GM12872 (cell line): Measurements from ENCODE around the gene NMNAT2.

Experiments used
- TF ChIP-seq, protein P1 (sequence below): IDR thresholded peaks from 3 replicates; pipeline ENCODE4 v1.5.1; 2011; ENCODE audit warnings: low read depth, mild to moderate bottlenecking, low read length, moderate library complexity; ENCODE audit not compliant: insufficient read depth

NMNAT2 gene

DNA sequence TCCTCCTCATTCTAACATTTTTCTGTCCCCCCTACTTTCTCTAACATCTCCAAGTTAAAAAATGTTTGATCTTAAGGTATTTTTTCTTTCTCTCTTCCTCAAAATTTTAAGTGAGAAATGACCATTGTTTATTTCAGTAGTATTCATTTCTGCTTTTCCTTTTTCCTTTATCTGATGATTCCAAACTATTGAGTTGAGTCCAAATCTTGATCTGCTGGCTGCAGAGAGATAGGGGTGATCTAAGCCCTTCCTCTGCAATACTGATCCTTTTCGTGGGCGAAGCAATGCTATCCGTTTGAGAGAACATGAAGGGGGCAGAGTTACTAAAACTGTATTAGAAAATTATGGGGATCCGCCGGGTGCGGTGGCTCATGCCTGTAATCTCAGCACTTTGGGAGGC lies 516 bp upstream of the NMNAT2 start:
- TF ChIP-seq, protein P1, sequence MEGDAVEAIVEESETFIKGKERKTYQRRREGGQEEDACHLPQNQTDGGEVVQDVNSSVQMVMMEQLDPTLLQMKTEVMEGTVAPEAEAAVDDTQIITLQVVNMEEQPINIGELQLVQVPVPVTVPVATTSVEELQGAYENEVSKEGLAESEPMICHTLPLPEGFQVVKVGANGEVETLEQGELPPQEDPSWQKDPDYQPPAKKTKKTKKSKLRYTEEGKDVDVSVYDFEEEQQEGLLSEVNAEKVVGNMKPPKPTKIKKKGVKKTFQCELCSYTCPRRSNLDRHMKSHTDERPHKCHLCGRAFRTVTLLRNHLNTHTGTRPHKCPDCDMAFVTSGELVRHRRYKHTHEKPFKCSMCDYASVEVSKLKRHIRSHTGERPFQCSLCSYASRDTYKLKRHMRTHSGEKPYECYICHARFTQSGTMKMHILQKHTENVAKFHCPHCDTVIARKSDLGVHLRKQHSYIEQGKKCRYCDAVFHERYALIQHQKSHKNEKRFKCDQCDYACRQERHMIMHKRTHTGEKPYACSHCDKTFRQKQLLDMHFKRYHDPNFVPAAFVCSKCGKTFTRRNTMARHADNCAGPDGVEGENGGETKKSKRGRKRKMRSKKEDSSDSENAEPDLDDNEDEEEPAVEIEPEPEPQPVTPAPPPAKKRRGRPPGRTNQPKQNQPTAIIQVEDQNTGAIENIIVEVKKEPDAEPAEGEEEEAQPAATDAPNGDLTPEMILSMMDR: no peak

DNA sequence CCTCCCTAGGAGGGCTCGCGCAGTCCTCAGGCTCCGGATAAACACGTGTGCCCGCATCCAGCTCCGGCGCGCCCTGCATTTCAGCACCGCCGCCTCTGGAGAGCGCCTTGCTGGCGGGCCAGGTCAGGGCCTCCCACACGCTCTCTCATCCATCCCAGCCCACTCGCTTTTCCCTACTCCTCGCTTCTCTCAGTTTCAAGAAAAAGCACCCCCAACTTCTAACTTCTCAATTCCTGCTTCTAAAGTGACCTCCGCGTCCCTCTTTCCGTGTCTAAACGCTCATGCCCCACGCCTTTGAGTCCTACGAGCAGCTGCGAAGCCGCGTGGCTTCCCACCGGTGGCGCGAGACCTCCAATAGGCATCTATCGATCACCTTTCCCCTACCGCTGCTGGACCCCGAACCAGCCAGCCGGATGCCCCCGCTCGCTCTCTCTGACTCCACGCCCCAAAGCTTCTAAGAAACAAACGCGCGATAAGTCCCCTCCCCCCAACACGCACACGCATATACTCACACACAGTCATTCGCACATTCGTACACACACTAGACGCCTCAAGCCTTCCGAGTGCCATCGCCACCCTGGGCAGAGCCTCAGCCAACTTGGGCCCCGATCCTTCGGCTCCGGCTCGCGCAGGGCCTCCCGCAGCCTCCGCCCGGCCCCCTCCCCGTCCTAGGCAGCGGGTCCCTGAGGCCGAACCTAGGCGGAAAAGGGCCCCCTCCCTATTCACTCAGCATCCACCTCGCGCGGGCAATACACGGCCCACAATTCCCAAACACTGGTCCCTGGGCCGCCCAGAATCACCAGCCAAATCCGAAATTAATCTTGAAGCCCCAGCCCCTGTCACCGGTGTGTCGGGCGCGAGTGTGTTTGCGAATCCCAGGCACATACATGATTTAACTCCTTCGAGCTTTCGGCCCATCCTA lies 1.1 kb downstream of the NMNAT2 start:
- TF ChIP-seq, protein P1: no peak

DNA sequence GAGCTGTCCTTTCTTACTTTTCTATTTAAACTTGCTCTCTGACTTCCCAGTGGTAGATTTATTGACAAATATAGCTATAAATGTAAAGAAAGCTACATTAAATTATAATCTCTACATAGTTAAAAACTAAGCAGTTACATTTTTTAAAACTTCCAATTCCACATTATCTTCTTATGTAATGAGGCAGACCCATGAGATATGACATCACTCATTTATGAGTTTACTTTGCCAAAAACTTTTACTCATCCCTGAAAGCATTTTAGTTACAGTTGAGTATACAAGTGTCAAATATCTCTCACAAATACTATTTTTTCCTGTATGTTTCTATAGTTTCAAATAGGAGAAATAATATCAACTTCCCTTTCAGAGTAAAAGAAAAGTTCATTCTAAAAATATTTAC lies 3.8 kb downstream of the NMNAT2 start:
- TF ChIP-seq, protein P1: no peak

DNA sequence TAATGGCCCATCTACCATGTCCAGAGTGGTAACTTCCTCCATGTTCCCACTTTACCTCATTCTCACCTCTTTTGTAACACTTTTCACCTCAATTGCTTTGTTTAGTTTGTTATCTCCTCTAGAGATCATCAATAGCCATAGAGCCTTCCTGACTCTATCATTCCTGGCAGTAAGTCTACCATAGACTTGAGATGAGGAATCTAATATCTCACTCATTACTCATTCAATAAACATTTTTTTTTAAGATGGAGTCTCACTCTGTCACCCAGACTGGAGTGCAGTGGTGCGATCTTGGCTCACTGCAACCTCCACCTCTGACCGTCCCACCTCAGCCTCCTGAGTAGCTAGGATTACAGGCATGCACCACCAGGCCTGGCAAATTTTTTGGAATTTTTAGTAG lies 7.1 kb downstream of the NMNAT2 start:
- TF ChIP-seq, protein P1: no peak

DNA sequence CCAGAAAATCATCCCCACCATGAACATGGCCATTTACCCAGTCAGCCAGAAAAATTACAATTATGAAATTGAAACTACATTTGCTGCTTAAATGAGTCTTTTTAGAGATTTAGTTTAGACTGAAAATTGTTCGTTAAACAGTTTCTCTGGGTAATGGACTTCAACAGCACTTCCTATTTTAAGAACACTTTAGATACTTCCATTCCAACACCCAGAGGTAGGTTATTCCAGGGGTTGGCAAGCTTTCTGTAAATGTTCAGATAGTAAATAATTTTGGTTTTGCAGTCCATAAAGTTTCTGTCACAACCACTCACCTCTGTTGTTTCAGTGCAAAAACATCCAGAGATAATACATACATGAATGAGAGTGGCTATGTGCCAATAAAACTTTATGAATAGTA lies 10.2 kb downstream of the NMNAT2 start:
- TF ChIP-seq, protein P1: no peak

DNA sequence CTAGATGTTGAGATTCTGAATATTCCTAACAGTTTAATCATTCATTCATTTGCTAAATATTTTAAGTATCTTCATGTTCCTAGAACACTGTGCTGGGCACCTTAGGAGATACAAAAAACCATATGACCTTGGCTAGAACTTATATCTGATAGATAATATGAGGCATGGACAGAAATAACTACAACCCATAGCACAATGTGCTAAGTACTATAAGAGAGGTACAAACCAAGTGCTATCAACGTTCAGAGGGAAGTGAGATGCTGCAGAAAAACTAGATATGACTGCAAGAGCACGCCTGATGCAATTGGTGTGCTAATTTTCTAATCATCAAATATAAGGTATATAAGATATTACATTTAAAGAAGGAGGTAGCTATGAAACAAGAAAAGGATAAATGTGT lies 10.7 kb downstream of the NMNAT2 start:
- TF ChIP-seq, protein P1: no peak

DNA sequence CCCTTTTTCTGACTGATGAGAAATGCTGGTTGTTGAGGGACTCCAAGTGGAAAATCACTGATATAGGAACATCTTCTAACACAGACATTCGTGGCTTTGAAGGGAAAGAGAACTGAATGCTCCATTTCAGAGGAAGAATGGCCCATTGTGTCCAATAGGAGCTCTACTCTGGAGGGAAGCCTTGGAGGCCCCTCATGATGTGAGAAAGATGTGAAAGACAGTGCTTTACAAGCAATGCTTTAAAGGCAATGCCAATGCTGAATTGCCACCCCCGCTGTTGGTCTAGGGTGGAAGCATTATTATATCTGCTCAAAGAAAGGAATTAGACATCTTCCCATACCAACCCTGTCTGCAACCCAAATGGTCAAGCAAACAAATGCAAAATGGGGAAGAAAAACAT lies 13.7 kb downstream of the NMNAT2 start:
- TF ChIP-seq, protein P1: no peak
